ENCODE measurements around the gene ORC3.

Gene ORC3

DNA sequence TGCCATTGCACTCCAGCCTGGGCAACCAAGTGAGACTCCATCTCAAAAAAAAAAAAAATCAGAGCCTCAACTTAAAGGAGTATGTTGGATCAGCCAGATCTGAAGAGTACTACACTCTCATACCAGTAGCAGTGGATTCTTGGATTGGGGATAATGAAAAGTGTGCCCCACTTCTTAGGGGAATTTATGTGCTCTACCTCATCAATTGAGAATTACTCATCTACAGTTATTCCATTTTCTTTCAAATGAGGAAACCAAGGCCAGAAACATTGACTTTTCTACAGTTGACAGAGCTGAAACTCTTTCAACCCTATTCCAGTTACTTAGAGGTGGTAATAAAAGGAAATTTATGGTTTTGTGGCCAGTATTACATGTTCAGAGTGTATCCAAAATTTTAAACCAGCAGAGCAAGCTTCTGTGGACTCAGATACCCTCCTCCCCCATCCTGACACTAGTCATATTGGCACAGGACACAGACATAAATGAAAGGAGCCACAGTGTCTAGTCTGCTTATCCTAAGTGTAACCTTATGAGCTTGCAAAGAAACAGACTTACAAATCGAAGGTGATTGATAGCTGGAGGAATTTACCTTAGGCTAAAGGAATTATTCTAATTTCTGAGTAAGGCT is 51.2 kb downstream of the ORC3 start:
- H3K36me3 ChIP-seq (ENCODE audit: control insufficient read depth, insufficient read depth, low read length), result peaks cover 6% of the 10 kb centered on the region
- H3K27me3 ChIP-seq (ENCODE audit: control insufficient read depth, insufficient read depth, low read length), result no peaks in the 10 kb centered on the region
- no peak overlapping the region for H3K4me3 ChIP-seq (ENCODE audit: low read depth, low read length)
- H3K4me1 ChIP-seq (ENCODE audit: control insufficient read depth, insufficient read depth, low read length), result no peaks in the 10 kb centered on the region
- H3K9ac ChIP-seq (ENCODE audit: low read depth, low read length), result no peak overlapping the region
- no peaks in the 10 kb centered on the region for H3K9me3 ChIP-seq (ENCODE audit: control insufficient read depth, insufficient read depth, low read length)

DNA sequence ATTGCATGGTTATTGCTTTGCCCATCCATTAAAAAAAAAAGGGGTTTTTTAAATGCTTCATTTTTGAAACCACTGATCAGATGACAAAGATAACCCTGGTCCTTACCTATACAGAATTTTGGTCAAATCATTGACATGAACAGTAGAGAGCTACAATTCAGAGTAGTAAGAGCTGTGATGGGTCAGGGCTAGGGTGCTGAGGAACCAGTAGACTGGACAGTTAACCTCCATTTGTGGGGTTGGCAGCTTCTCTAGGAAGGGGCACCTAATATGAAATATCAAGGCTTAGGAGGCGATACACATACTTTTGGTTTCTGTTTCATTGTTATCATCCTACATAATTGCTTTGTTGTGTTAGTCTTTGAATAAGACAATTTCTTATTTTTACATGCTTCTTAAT is 55.1 kb downstream of the ORC3 start:
- Histone ChIP-seq H3K4me1 (ENCODE audit: control insufficient read depth, insufficient read depth, low read length) (no peaks in the 10 kb centered on the region), H3K36me3 (ENCODE audit: control insufficient read depth, insufficient read depth, low read length) (no peaks in the 10 kb centered on the region), H3K27me3 (ENCODE audit: control insufficient read depth, insufficient read depth, low read length) (no peaks in the 10 kb centered on the region), H3K4me3 (ENCODE audit: low read depth, low read length) (no peak overlapping the region), H3K9me3 (ENCODE audit: control insufficient read depth, insufficient read depth, low read length) (no peaks in the 10 kb centered on the region), H3K9ac (ENCODE audit: low read depth, low read length) (no peak overlapping the region)

DNA sequence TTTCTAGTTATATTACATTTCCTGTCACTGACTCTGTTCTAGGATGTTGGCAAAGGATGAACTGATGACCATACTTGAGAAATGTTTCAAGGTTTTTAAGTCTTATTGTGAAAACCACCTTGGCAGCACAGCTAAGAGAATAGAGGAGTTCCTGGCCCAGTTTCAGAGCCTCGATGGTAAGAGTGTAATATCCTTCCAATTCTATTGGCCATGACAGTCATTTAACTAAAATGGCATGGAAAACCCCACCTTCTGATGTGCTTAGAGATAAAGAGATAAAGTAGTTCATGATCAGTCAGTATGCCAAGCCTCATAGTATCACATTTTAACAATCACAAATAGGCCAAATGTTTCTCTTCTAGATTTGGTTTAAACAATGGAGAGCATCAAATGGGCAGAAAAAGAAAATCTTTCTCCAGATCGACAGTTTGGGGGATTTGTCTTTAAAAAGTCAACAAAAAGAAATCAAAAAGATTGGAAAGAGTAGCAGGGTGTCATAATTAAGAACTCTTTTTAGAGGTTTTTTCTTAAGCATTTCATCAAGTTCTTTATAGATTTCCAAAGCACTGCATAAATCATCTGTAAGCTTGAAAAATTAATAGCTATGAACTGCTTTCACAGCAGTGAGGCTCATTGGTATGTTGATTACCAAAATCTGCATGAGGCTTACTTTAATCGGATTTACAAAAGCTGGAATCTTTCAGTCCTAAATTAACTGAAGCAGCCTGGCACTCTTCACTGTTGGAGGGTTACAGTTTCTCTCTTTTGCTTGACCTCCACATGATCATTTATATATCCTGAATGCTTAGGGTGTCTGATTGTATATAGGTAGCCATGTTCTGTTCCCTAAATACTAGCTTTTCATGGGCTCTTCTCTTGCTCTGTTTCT is 63.4 kb downstream of the ORC3 start:
- no peak overlapping the region for H3K9ac ChIP-seq (ENCODE audit: low read depth, low read length)
- no peak overlapping the region for H3K4me3 ChIP-seq (ENCODE audit: low read depth, low read length)
- H3K27me3 ChIP-seq (ENCODE audit: control insufficient read depth, insufficient read depth, low read length), result no peaks in the 10 kb centered on the region
- peaks cover 20% of the 10 kb centered on the region for H3K4me1 ChIP-seq (ENCODE audit: control insufficient read depth, insufficient read depth, low read length)
- no peaks in the 10 kb centered on the region for H3K9me3 ChIP-seq (ENCODE audit: control insufficient read depth, insufficient read depth, low read length)
- no peaks in the 10 kb centered on the region for H3K36me3 ChIP-seq (ENCODE audit: control insufficient read depth, insufficient read depth, low read length)

DNA sequence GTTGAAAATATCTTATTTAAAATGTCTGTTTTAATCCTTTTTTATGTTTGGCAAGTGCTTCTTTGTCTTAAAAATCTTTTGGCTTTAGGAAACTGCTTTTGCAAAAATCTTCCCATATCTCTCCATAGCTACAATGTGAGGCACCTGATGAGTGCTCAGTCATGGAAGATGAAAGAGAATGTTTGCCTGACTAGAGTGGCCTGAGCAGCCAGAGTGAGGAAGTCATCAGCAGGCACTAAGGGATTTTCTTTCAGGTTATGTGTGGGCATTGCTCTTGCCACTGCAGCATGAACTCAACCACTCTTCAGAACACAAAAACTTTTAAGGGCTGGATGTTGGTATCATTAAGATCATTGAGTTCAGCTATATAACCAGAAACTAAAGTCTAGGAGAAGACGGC is 64.2 kb downstream of the ORC3 start:
- Histone ChIP-seq H3K4me3 (ENCODE audit: low read depth, low read length) (no peak overlapping the region), H3K9me3 (ENCODE audit: control insufficient read depth, insufficient read depth, low read length) (no peaks in the 10 kb centered on the region), H3K36me3 (ENCODE audit: control insufficient read depth, insufficient read depth, low read length) (no peaks in the 10 kb centered on the region), H3K4me1 (ENCODE audit: control insufficient read depth, insufficient read depth, low read length) (peaks cover 20% of the 10 kb centered on the region), H3K9ac (ENCODE audit: low read depth, low read length) (no peak overlapping the region), H3K27me3 (ENCODE audit: control insufficient read depth, insufficient read depth, low read length) (no peaks in the 10 kb centered on the region)

DNA sequence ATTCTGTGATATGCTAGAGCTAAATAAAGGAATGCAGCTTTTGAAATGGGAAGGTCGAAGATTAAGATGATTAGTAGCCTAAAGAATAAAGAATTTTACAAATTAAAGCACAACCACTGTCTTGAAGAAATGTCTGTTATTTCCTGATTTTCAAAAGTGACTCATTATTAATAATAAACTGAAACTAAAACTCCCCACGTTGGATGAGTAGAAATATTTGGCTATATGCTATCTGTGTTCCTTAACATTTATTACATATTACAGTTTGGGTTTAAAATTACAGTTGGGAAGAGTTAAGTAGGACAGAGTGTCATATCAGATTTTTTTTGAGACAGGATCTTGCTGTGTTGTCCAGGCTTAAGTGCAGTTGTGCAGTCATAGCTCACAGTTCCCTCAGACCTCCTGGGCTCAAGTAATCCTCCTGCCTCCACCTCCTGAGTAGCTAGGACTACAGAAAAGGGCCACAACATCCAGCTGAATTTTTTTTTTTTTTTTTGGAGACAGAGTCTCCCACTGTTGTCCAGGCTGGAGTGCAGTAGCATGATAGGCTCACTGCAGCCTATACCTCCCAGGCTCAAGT is 65.0 kb downstream of the ORC3 start:
- Histone ChIP-seq H3K9me3 (ENCODE audit: control insufficient read depth, insufficient read depth, low read length) (no peaks in the 10 kb centered on the region), H3K4me1 (ENCODE audit: control insufficient read depth, insufficient read depth, low read length) (peaks cover 20% of the 10 kb centered on the region), H3K36me3 (ENCODE audit: control insufficient read depth, insufficient read depth, low read length) (no peaks in the 10 kb centered on the region), H3K27me3 (ENCODE audit: control insufficient read depth, insufficient read depth, low read length) (no peaks in the 10 kb centered on the region), H3K4me3 (ENCODE audit: low read depth, low read length) (no peak overlapping the region), H3K9ac (ENCODE audit: low read depth, low read length) (no peak overlapping the region)

DNA sequence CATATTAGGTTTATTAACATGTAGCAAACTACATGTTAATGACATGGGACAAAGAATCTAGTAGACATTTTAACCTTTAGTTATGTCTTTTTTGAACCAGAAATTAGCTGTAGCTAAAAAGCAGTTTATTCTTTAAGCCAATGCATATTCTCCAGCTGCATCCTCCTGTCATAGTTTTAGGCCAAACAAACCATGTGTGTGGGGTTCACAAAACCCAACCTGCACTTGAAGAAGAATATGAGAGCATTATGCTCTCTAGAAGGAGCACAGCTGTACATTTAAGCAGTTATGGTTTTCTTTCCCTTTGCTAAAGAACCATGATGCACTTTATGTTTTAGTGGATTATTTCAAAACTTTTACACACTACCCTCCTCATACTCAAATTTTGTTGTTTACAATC is 65.9 kb downstream of the ORC3 start:
- H3K27me3 ChIP-seq (ENCODE audit: control insufficient read depth, insufficient read depth, low read length), result no peaks in the 10 kb centered on the region
- no peak overlapping the region for H3K9ac ChIP-seq (ENCODE audit: low read depth, low read length)
- H3K9me3 ChIP-seq (ENCODE audit: control insufficient read depth, insufficient read depth, low read length), result no peaks in the 10 kb centered on the region
- H3K4me3 ChIP-seq (ENCODE audit: low read depth, low read length), result no peak overlapping the region
- H3K36me3 ChIP-seq (ENCODE audit: control insufficient read depth, insufficient read depth, low read length), result no peaks in the 10 kb centered on the region
- peaks cover 20% of the 10 kb centered on the region for H3K4me1 ChIP-seq (ENCODE audit: control insufficient read depth, insufficient read depth, low read length)

DNA sequence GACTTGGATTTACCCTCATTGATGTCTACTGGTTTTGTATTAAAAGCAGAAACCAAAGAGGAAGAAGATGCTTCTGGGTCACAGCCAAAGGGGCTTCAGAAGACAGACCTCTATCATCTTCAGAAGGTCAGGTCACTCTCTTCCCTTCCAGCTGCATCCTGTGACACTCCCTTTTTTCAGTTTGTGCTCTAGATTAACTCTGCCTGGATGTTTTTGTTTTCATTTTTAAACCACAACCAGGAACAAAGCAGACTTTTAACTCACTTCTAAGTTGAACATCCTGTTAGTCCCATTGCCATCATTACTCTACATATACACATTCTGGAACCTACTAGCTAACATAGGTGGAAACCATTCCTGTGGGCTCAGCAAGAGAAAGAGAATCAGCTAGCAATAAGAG is 66.9 kb downstream of the ORC3 start:
- Histone ChIP-seq H3K9ac (ENCODE audit: low read depth, low read length) (no peak overlapping the region), H3K9me3 (ENCODE audit: control insufficient read depth, insufficient read depth, low read length) (no peaks in the 10 kb centered on the region), H3K36me3 (ENCODE audit: control insufficient read depth, insufficient read depth, low read length) (no peaks in the 10 kb centered on the region), H3K4me3 (ENCODE audit: low read depth, low read length) (no peak overlapping the region), H3K27me3 (ENCODE audit: control insufficient read depth, insufficient read depth, low read length) (no peaks in the 10 kb centered on the region), H3K4me1 (ENCODE audit: control insufficient read depth, insufficient read depth, low read length) (peaks cover 20% of the 10 kb centered on the region)

DNA sequence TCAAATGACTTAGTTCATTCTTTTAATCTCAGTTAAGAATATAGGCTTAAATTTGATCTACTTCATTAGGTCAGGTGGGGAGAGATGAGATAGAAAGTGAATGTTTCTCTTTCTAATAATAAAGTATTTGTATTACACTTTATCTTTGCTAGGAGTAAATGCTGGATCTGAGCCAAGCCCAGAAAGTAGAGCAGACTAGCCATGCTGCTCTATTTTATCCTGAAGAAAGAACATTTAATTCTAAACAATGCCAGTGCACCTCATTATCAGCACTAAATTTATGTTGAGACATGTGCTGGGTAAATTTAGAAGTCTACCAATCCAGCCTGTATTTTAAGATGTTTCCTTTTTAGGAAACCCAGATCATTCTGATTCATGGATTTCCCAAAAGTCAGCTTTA is 68.6 kb downstream of the ORC3 start:
- no peak overlapping the region for H3K4me3 ChIP-seq (ENCODE audit: low read depth, low read length)
- no peak overlapping the region for H3K9ac ChIP-seq (ENCODE audit: low read depth, low read length)
- H3K9me3 ChIP-seq (ENCODE audit: control insufficient read depth, insufficient read depth, low read length), result no peaks in the 10 kb centered on the region
- no peaks in the 10 kb centered on the region for H3K27me3 ChIP-seq (ENCODE audit: control insufficient read depth, insufficient read depth, low read length)
- peaks cover 9% of the 10 kb centered on the region for H3K4me1 ChIP-seq (ENCODE audit: control insufficient read depth, insufficient read depth, low read length)
- H3K36me3 ChIP-seq (ENCODE audit: control insufficient read depth, insufficient read depth, low read length), result no peaks in the 10 kb centered on the region

DNA sequence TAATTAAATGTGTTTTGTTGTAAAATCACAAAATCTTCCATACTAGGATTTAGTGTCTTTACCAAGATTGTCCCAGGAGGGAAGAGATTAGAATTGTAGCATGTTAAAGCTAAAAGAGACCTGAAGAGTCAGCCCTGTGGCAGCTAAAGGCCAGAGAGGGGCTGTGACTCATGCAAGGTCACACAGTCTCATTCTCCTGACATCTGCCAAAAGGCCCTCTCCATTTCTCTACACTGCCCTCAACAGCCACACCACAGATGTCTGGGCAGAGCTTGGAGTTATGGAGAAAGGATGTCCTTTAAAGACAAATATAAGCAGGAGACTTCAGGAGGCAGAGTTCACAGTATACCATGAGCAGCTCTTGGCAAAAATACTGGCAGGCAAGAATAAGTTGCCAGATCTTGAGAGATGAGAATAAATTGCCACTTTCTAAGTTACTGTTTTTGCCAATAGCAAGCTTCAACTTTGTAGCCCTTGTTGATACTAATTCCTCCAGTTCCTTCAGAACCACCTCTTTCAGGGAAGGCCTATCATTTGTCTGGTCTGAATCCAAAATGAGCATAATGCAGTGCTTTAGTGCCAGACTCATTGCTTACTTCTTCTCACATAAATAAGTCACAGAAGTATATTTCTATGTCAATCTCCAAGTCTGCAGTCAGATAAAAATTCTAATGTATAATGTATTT is 70.4 kb downstream of the ORC3 start:
- Histone ChIP-seq H3K9ac (ENCODE audit: low read depth, low read length) (no peak overlapping the region), H3K4me3 (ENCODE audit: low read depth, low read length) (no peak overlapping the region), H3K4me1 (ENCODE audit: control insufficient read depth, insufficient read depth, low read length) (no peaks in the 10 kb centered on the region), H3K27me3 (ENCODE audit: control insufficient read depth, insufficient read depth, low read length) (no peaks in the 10 kb centered on the region), H3K9me3 (ENCODE audit: control insufficient read depth, insufficient read depth, low read length) (no peaks in the 10 kb centered on the region), H3K36me3 (ENCODE audit: control insufficient read depth, insufficient read depth, low read length) (no peaks in the 10 kb centered on the region)

DNA sequence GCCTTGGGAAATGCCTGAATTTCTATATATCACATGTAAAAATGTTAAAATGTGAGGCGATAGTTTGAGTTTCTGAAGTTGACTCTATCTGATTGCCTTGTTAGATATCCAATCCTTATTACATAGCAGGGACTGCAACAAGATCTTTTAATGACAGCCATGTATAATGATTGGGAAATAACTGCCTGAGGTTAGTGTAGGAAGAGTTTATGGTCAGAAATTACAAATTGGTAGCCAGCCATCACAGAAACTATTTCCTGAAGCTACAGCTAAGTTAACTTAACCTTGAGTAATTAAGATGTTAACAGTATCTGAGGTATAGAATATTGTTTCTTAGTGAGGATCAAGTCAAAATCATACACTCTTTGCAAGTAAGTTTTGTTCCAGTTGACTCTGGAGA is 71.1 kb downstream of the ORC3 start:
- Histone ChIP-seq H3K9me3 (ENCODE audit: control insufficient read depth, insufficient read depth, low read length) (no peaks in the 10 kb centered on the region), H3K9ac (ENCODE audit: low read depth, low read length) (no peak overlapping the region), H3K36me3 (ENCODE audit: control insufficient read depth, insufficient read depth, low read length) (no peaks in the 10 kb centered on the region), H3K4me1 (ENCODE audit: control insufficient read depth, insufficient read depth, low read length) (no peaks in the 10 kb centered on the region), H3K27me3 (ENCODE audit: control insufficient read depth, insufficient read depth, low read length) (no peaks in the 10 kb centered on the region), H3K4me3 (ENCODE audit: low read depth, low read length) (no peak overlapping the region)

DNA sequence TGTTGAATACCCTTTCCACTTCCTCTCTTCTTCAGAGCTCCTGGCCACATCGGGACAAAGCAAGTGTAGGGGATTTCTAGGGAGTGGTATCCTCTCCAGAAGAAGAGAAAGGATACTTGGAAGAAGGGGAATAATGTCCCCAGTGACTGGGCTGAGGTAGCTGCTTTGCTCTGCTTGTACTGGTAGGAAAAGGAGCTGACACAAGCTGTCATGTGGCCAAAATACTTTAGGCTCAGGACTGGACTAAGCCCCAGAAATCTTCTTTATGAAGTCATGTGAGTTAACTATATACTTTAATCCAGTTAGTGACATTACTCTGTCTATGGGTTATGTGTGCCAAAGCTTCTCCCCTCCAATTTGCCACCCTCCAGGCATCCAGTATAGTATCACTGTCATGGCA is 71.6 kb downstream of the ORC3 start:
- Histone ChIP-seq H3K9me3 (ENCODE audit: control insufficient read depth, insufficient read depth, low read length) (no peaks in the 10 kb centered on the region), H3K4me1 (ENCODE audit: control insufficient read depth, insufficient read depth, low read length) (no peaks in the 10 kb centered on the region), H3K36me3 (ENCODE audit: control insufficient read depth, insufficient read depth, low read length) (no peaks in the 10 kb centered on the region), H3K4me3 (ENCODE audit: low read depth, low read length) (no peak overlapping the region), H3K9ac (ENCODE audit: low read depth, low read length) (no peak overlapping the region), H3K27me3 (ENCODE audit: control insufficient read depth, insufficient read depth, low read length) (no peaks in the 10 kb centered on the region)
